ENCODE data around the gene FBXW7.

DNA sequence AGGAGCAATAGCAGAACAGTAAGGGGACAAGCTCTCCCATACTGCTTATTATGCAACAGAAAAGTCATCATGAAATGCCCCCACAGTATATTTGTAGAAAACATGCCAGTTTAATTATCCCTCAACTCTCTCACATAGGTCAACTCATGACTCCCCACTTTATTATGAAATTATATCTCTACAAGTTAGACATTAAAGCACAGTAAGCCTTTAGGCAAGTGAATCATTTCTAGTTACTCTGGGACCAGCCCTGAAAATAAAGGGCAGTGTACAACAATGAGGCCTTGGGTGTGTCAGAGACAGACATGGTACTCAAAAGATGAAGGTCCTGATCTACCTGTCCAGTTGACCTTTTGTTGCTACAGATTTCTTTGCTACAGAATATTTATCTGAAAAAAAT lies 191.9 kb downstream of the FBXW7 start:
- TF ChIP-seq, protein P1, sequence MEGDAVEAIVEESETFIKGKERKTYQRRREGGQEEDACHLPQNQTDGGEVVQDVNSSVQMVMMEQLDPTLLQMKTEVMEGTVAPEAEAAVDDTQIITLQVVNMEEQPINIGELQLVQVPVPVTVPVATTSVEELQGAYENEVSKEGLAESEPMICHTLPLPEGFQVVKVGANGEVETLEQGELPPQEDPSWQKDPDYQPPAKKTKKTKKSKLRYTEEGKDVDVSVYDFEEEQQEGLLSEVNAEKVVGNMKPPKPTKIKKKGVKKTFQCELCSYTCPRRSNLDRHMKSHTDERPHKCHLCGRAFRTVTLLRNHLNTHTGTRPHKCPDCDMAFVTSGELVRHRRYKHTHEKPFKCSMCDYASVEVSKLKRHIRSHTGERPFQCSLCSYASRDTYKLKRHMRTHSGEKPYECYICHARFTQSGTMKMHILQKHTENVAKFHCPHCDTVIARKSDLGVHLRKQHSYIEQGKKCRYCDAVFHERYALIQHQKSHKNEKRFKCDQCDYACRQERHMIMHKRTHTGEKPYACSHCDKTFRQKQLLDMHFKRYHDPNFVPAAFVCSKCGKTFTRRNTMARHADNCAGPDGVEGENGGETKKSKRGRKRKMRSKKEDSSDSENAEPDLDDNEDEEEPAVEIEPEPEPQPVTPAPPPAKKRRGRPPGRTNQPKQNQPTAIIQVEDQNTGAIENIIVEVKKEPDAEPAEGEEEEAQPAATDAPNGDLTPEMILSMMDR (IDR thresholded peaks at IDR 0.05): no peak
- TF ChIP-seq POLR2A (IDR thresholded peaks at IDR 0.05): no peak

Measured in thyroid gland (tissue), 4 donors.